ENCODE measurements around the gene HCK.

The HCK gene

GRCh38 chr20:32013326-32013725 is 38.7 kb upstream of the HCK start:
- Histone ChIP-seq H3K27me3 (ENCODE audit: control insufficient read depth, insufficient read depth, low read length) (peaks cover 22% of the 10 kb centered on the region), H3K36me3 (ENCODE audit: control insufficient read depth, insufficient read depth, low read length) (no peaks in the 10 kb centered on the region), H3K4me1 (ENCODE audit: control insufficient read depth, insufficient read depth, low read length) (peaks cover 27% of the 10 kb centered on the region), H3K9ac (ENCODE audit: low read length) (no peak overlapping the region), H3K9me3 (ENCODE audit: control insufficient read depth, insufficient read depth, low read depth, low read length) (peaks cover 2% of the 10 kb centered on the region; the same call in 1 of the 2 replicates), H3K4me3 (ENCODE audit: low read depth, low read length) (no peak overlapping the region), H3K27ac (ENCODE audit: low read depth, low read length) (no peak overlapping the region)

- Histone ChIP-seq H3K4me1 (ENCODE audit: control insufficient read depth, insufficient read depth, low read length) (peaks cover 11% of the 10 kb centered on the region), H3K27ac (ENCODE audit: low read depth, low read length) (no peak overlapping the region), H3K9me3 (ENCODE audit: control insufficient read depth, insufficient read depth, low read depth, low read length) (peaks cover 2% of the 10 kb centered on the region; the same call in 1 of the 2 replicates), H3K36me3 (ENCODE audit: control insufficient read depth, insufficient read depth, low read length) (no peaks in the 10 kb centered on the region), H3K9ac (ENCODE audit: low read length) (no peak overlapping the region), H3K27me3 (ENCODE audit: control insufficient read depth, insufficient read depth, low read length) (peaks cover 34% of the 10 kb centered on the region), H3K4me3 (ENCODE audit: low read depth, low read length) (peak overlapping the region; percentile 68)
These were observed 34.3 kb upstream of the HCK start for GRCh38 chr20:32017711-32018251.

- Histone ChIP-seq H3K9ac (ENCODE audit: low read length) (peak overlapping the region; percentile 41), H3K9me3 (ENCODE audit: control insufficient read depth, insufficient read depth, low read depth, low read length) (peaks cover 2% of the 10 kb centered on the region; the same call in 1 of the 2 replicates), H3K36me3 (ENCODE audit: control insufficient read depth, insufficient read depth, low read length) (no peaks in the 10 kb centered on the region), H3K27me3 (ENCODE audit: control insufficient read depth, insufficient read depth, low read length) (peaks cover 34% of the 10 kb centered on the region), H3K4me3 (ENCODE audit: low read depth, low read length) (peak overlapping the region; percentile 68), H3K4me1 (ENCODE audit: control insufficient read depth, insufficient read depth, low read length) (peaks cover 9% of the 10 kb centered on the region), H3K27ac (ENCODE audit: low read depth, low read length) (no peak overlapping the region)
These were observed 33.5 kb upstream of the HCK start for GRCh38 chr20:32018269-32019155.

- Histone ChIP-seq H3K27me3 (ENCODE audit: control insufficient read depth, insufficient read depth, low read length) (peaks cover 34% of the 10 kb centered on the region), H3K27ac (ENCODE audit: low read depth, low read length) (no peak overlapping the region), H3K9me3 (ENCODE audit: control insufficient read depth, insufficient read depth, low read depth, low read length) (peaks cover 2% of the 10 kb centered on the region; the same call in 1 of the 2 replicates), H3K36me3 (ENCODE audit: control insufficient read depth, insufficient read depth, low read length) (no peaks in the 10 kb centered on the region), H3K4me3 (ENCODE audit: low read depth, low read length) (peak overlapping the region; percentile 68), H3K9ac (ENCODE audit: low read length) (no peak overlapping the region), H3K4me1 (ENCODE audit: control insufficient read depth, insufficient read depth, low read length) (peaks cover 10% of the 10 kb centered on the region)
These were observed 32.9 kb upstream of the HCK start for GRCh38 chr20:32019156-32019510.

GRCh38 chr20:32019563-32020463 is 32.2 kb upstream of the HCK start:
- Histone ChIP-seq H3K4me3 (ENCODE audit: low read depth, low read length) (peak overlapping the region; percentile 68), H3K36me3 (ENCODE audit: control insufficient read depth, insufficient read depth, low read length) (no peaks in the 10 kb centered on the region), H3K9me3 (ENCODE audit: control insufficient read depth, insufficient read depth, low read depth, low read length) (peaks cover 2% of the 10 kb centered on the region; the same call in 1 of the 2 replicates), H3K9ac (ENCODE audit: low read length) (no peak overlapping the region), H3K4me1 (ENCODE audit: control insufficient read depth, insufficient read depth, low read length) (peaks cover 12% of the 10 kb centered on the region), H3K27ac (ENCODE audit: low read depth, low read length) (no peak overlapping the region), H3K27me3 (ENCODE audit: control insufficient read depth, insufficient read depth, low read length) (peaks cover 33% of the 10 kb centered on the region)

- Histone ChIP-seq H3K4me3 (ENCODE audit: low read depth, low read length) (no peak overlapping the region), H3K9ac (ENCODE audit: low read length) (no peak overlapping the region), H3K9me3 (ENCODE audit: control insufficient read depth, insufficient read depth, low read depth, low read length) (no peaks in the 10 kb centered on the region; the same call in 1 of the 2 replicates), H3K36me3 (ENCODE audit: control insufficient read depth, insufficient read depth, low read length) (no peaks in the 10 kb centered on the region), H3K27me3 (ENCODE audit: control insufficient read depth, insufficient read depth, low read length) (peaks cover 26% of the 10 kb centered on the region), H3K27ac (ENCODE audit: low read depth, low read length) (no peak overlapping the region), H3K4me1 (ENCODE audit: control insufficient read depth, insufficient read depth, low read length) (peaks cover 12% of the 10 kb centered on the region)
These were observed 31.0 kb upstream of the HCK start for GRCh38 chr20:32021091-32021490.

- no peak overlapping the region for H3K27ac ChIP-seq (ENCODE audit: low read depth, low read length)
- no peak overlapping the region for H3K9ac ChIP-seq (ENCODE audit: low read length)
- H3K36me3 ChIP-seq (ENCODE audit: control insufficient read depth, insufficient read depth, low read length) = no peaks in the 10 kb centered on the region
- no peak overlapping the region for H3K4me3 ChIP-seq (ENCODE audit: low read depth, low read length)
- H3K27me3 ChIP-seq (ENCODE audit: control insufficient read depth, insufficient read depth, low read length) = peaks cover 7% of the 10 kb centered on the region
- H3K9me3 ChIP-seq (ENCODE audit: control insufficient read depth, insufficient read depth, low read depth, low read length) = no peaks in the 10 kb centered on the region; the same call in 1 of the 2 replicates
- peaks cover 8% of the 10 kb centered on the region for H3K4me1 ChIP-seq (ENCODE audit: control insufficient read depth, insufficient read depth, low read length)
These were observed 27.3 kb upstream of the HCK start for GRCh38 chr20:32024683-32025295.

- no peak overlapping the region for H3K9ac ChIP-seq (ENCODE audit: low read length)
- H3K4me3 ChIP-seq (ENCODE audit: low read depth, low read length) = no peak overlapping the region
- peaks cover 8% of the 10 kb centered on the region; the same call in 1 of the 2 replicates for H3K4me1 ChIP-seq (ENCODE audit: control insufficient read depth, insufficient read depth, low read length)
- H3K27ac ChIP-seq (ENCODE audit: low read depth, low read length) = no peak overlapping the region
- H3K36me3 ChIP-seq (ENCODE audit: control insufficient read depth, insufficient read depth, low read length) = no peaks in the 10 kb centered on the region
- H3K9me3 ChIP-seq (ENCODE audit: control insufficient read depth, insufficient read depth, low read depth, low read length) = no peaks in the 10 kb centered on the region; the same call in 1 of the 2 replicates
- H3K27me3 ChIP-seq (ENCODE audit: control insufficient read depth, insufficient read depth, low read length) = no peaks in the 10 kb centered on the region
These were observed 24.4 kb upstream of the HCK start for GRCh38 chr20:32027643-32028042.

GRCh38 chr20:32028647-32029372 is 23.2 kb upstream of the HCK start:
- Histone ChIP-seq H3K9me3 (ENCODE audit: control insufficient read depth, insufficient read depth, low read depth, low read length) (no peaks in the 10 kb centered on the region; the same call in 1 of the 2 replicates), H3K9ac (ENCODE audit: low read length) (peak overlapping the region; percentile 22), H3K27ac (ENCODE audit: low read depth, low read length) (no peak overlapping the region), H3K27me3 (ENCODE audit: control insufficient read depth, insufficient read depth, low read length) (no peaks in the 10 kb centered on the region), H3K36me3 (ENCODE audit: control insufficient read depth, insufficient read depth, low read length) (no peaks in the 10 kb centered on the region), H3K4me3 (ENCODE audit: low read depth, low read length) (peak overlapping the region; percentile 15; the same call in 1 of the 2 replicates), H3K4me1 (ENCODE audit: control insufficient read depth, insufficient read depth, low read length) (peaks cover 8% of the 10 kb centered on the region; the same call in 1 of the 2 replicates)

GRCh38 chr20:32029561-32029960 is 22.5 kb upstream of the HCK start:
- no peaks in the 10 kb centered on the region; the same call in 1 of the 2 replicates for H3K9me3 ChIP-seq (ENCODE audit: control insufficient read depth, insufficient read depth, low read depth, low read length)
- H3K36me3 ChIP-seq (ENCODE audit: control insufficient read depth, insufficient read depth, low read length) = no peaks in the 10 kb centered on the region
- H3K27me3 ChIP-seq (ENCODE audit: control insufficient read depth, insufficient read depth, low read length) = no peaks in the 10 kb centered on the region
- H3K27ac ChIP-seq (ENCODE audit: low read depth, low read length) = no peak overlapping the region
- H3K4me3 ChIP-seq (ENCODE audit: low read depth, low read length) = no peak overlapping the region
- H3K4me1 ChIP-seq (ENCODE audit: control insufficient read depth, insufficient read depth, low read length) = peaks cover 4% of the 10 kb centered on the region; the same call in 1 of the 2 replicates
- no peak overlapping the region for H3K9ac ChIP-seq (ENCODE audit: low read length)

All from HUES6 (cell line).